GM18951 (cell line): Measurements from ENCODE around the gene ATP5F1E.

Experiments used
- POLR2A ChIP-seq: IDR thresholded peaks from 4 replicates; pipeline ENCODE4 v1.6.1; 2011; ENCODE audit warnings: mild to moderate bottlenecking; ENCODE audit not compliant: insufficient read length, insufficient read depth; ENCODE audit errors: extremely low read depth
- in situ Hi-C: fragments of 300-500 bp; cut with MboI; formaldehyde crosslinking; loops from one replicate; pipeline ENCODE4 v1.12.0; 2022; ENCODE audit warnings: low sequenced_read_pairs, mixed read lengths, inconsistent platforms; ENCODE audit not compliant: unreplicated experiment

ATP5F1E gene

GRCh38 chr20:59035381-59035780 is 3.2 kb upstream of the ATP5F1E start:
- in situ Hi-C loops, result no loop called here
- no peak for TF ChIP-seq POLR2A

GRCh38 chr20:59033616-59034165 is 1.6 kb upstream of the ATP5F1E start:
- no peak for TF ChIP-seq POLR2A
- in situ Hi-C loops, result no loop called here

GRCh38 chr20:59033093-59033492 is 958 bp upstream of the ATP5F1E start:
- in situ Hi-C loops, result no loop called here
- no peak for TF ChIP-seq POLR2A

GRCh38 chr20:59032713-59033059 is 551 bp upstream of the ATP5F1E start:
- in situ Hi-C loops, result no loop called here
- no peak for TF ChIP-seq POLR2A

- in situ Hi-C loops, result no loop called here
- TF ChIP-seq POLR2A, result no peak
Measured at GRCh38 chr20:59031564-59032022, 542 bp downstream of the ATP5F1E start.

GRCh38 chr20:59030911-59031563 is 1.1 kb downstream of the ATP5F1E start:
- no peak for TF ChIP-seq POLR2A
- in situ Hi-C loops, result no loop called here

GRCh38 chr20:59028812-59029211 is 3.3 kb downstream of the ATP5F1E start:
- in situ Hi-C loops, result no loop called here

GRCh38 chr20:59027741-59028320 is 4.3 kb downstream of the ATP5F1E start:
- no peak for TF ChIP-seq POLR2A

More at GRCh38 chr20:59028812-59029211, 3.3 kb downstream of the ATP5F1E start:
- no peak for TF ChIP-seq POLR2A

GRCh38 chr20:59026904-59027740 is 5.0 kb downstream of the ATP5F1E start:
- no peak for TF ChIP-seq POLR2A
- in situ Hi-C loops, result no loop called here

More at GRCh38 chr20:59027741-59028320, 4.3 kb downstream of the ATP5F1E start:
- in situ Hi-C loops, result no loop called here

GRCh38 chr20:59025511-59025910 is 6.6 kb downstream of the ATP5F1E start:
- no peak for TF ChIP-seq POLR2A
- in situ Hi-C loops, result no loop called here

- no peak for TF ChIP-seq POLR2A
- in situ Hi-C loops, result no loop called here
Measured at GRCh38 chr20:59025086-59025485, 7.0 kb downstream of the ATP5F1E start.

- in situ Hi-C loops, result no loop called here
- no peak for TF ChIP-seq POLR2A
Measured at GRCh38 chr20:59024111-59024530, 8.0 kb downstream of the ATP5F1E start.

- in situ Hi-C loops, result no loop called here
- TF ChIP-seq POLR2A, result no peak
Measured at GRCh38 chr20:59023616-59024015, 8.5 kb downstream of the ATP5F1E start.
